Fibroblast of lung (primary cell): ENCODE results near the gene AEBP2. TPM values are rescaled to one million over a fixed set of nuclear protein-coding genes. Genes with fewer than 3 reads are reported as not detected.

Experiments
- DNase-seq, 2 donors: peaks; one replicate each; pipeline versions ENCODE4 v3.0.0 to v3.0.0-alpha.2; 2010; ENCODE audit warnings: low read depth in 2 of 2
- H2AFZ ChIP-seq: 2 replicates; pipeline ENCODE4 v1.5.1; 2012; ENCODE audit warnings: low read length, control low read depth, inconsistent platforms
- H3K27ac ChIP-seq: 2 replicates; pipeline ENCODE4 v1.5.1; 2011; ENCODE audit warnings: low read length, control low read depth; ENCODE audit not compliant: insufficient read depth
- H3K27me3 ChIP-seq: 2 replicates; pipeline ENCODE4 v1.5.1; 2011; ENCODE audit warnings: mild to moderate bottlenecking, low read length; ENCODE audit not compliant: control insufficient read depth, insufficient read depth
- H3K36me3 ChIP-seq: 2 replicates; pipeline ENCODE4 v1.5.1; 2011; ENCODE audit warnings: low read length; ENCODE audit not compliant: control insufficient read depth, insufficient read depth
- H3K4me1 ChIP-seq: 2 replicates; pipeline ENCODE4 v1.5.1; 2011; ENCODE audit warnings: low read length; ENCODE audit not compliant: control insufficient read depth, insufficient read depth; ENCODE audit errors: extremely low read depth
- H3K4me2 ChIP-seq: 2 replicates; pipeline ENCODE4 v1.5.1; 2011; ENCODE audit warnings: low read length, control low read depth; ENCODE audit not compliant: insufficient read depth; ENCODE audit errors: extremely low read depth
- H3K4me3 ChIP-seq, 4 experiments: fragments of 200-600 bp in 1 of 4; sonication (generic) in 1 of 4; replicated peaks in 1 of 4; 2 replicates each; pipeline ENCODE4 v1.5.1; 2011 to 2016; ENCODE audit warnings: low read length in 4 of 4, low read depth in 3 of 4, mild to moderate bottlenecking in 3 of 4, control low read depth in 2 of 4, inconsistent platforms in 1 of 4, mixed read lengths in 1 of 4; ENCODE audit not compliant: insufficient read depth in 1 of 4; ENCODE audit errors: control extremely low read depth in 1 of 4
- H3K79me2 ChIP-seq: 2 replicates; pipeline ENCODE4 v1.5.1; 2012; ENCODE audit warnings: mild to moderate bottlenecking, low read length, inconsistent platforms; ENCODE audit not compliant: control insufficient read depth, insufficient read depth
- H3K9ac ChIP-seq: 2 replicates; pipeline ENCODE4 v1.5.1; 2011; ENCODE audit warnings: mild to moderate bottlenecking, low read length, control low read depth; ENCODE audit not compliant: insufficient read depth
- H3K9me3 ChIP-seq: 2 replicates; pipeline ENCODE4 v1.5.1; 2012; ENCODE audit warnings: low read depth, low read length; ENCODE audit not compliant: control insufficient read depth, insufficient read depth
- H4K20me1 ChIP-seq: 2 replicates; pipeline ENCODE4 v1.5.1; 2011; ENCODE audit warnings: low read length; ENCODE audit not compliant: control insufficient read depth, insufficient read depth; ENCODE audit errors: extremely low read depth
- EZH2 ChIP-seq: IDR thresholded peaks from 2 replicates; pipeline ENCODE4 v1.5.1; 2012; ENCODE audit warnings: low read length, control low read depth, mild to moderate bottlenecking; ENCODE audit errors: missing control alignments
- polyA plus RNA-seq, 2 donors: library from polyadenylated mRNA; depleted of rRNA in 1 of 2; stranded (reverse) in 1 of 2; unstranded in 1 of 2; fragments of >200 nt; gene quantifications; 2 replicates each; pipeline ENCODE4 v1.2.1, GENCODE V29; 2011 to 2012; ENCODE audit warnings: missing spikeins in 1 of 2
- total RNA-seq: library from RNA; depleted of rRNA; stranded (reverse); fragments of >200 nt; gene quantifications from 2 replicates; pipeline ENCODE4 v1.2.1, GENCODE V29; 2014
- TF ChIP-seq, protein P1 (sequence below), 2 donors: IDR thresholded peaks in 1 of 2; conservative IDR thresholded peaks in 1 of 2; 1 replicate in 1 of 2; 2 replicates in 1 of 2; pipeline ENCODE4 v1.5.1; 2011 to 2012; ENCODE audit warnings: low read length in 2 of 2, control low read depth in 1 of 2, inconsistent platforms in 1 of 2, low read depth in 1 of 2, mild to moderate bottlenecking in 1 of 2

The AEBP2 gene
- total and polyA plus RNA-seq, 2 donors (not counting 1 experiment from before 2014, with no cell fraction given) = 15.6 to 23.9 TPM

GRCh38 chr12:19415563-19415962 is 23.7 kb upstream of the AEBP2 start:
- H3K36me3 ChIP-seq = no peaks in the 10 kb centered on the region
- no peak overlapping the region for H3K4me2 ChIP-seq
- no peaks in the 10 kb centered on the region for H3K4me1 ChIP-seq
- H3K4me3 ChIP-seq = no peak overlapping the region
- H3K9me3 ChIP-seq = no peaks in the 10 kb centered on the region
- H3K27me3 ChIP-seq = no peaks in the 10 kb centered on the region
- no peaks in the 10 kb centered on the region for H3K79me2 ChIP-seq
- no peak overlapping the region for H2AFZ ChIP-seq
- no peak for TF ChIP-seq EZH2
- TF ChIP-seq, protein P1, sequence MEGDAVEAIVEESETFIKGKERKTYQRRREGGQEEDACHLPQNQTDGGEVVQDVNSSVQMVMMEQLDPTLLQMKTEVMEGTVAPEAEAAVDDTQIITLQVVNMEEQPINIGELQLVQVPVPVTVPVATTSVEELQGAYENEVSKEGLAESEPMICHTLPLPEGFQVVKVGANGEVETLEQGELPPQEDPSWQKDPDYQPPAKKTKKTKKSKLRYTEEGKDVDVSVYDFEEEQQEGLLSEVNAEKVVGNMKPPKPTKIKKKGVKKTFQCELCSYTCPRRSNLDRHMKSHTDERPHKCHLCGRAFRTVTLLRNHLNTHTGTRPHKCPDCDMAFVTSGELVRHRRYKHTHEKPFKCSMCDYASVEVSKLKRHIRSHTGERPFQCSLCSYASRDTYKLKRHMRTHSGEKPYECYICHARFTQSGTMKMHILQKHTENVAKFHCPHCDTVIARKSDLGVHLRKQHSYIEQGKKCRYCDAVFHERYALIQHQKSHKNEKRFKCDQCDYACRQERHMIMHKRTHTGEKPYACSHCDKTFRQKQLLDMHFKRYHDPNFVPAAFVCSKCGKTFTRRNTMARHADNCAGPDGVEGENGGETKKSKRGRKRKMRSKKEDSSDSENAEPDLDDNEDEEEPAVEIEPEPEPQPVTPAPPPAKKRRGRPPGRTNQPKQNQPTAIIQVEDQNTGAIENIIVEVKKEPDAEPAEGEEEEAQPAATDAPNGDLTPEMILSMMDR (conservative IDR thresholded peaks at IDR 0.05 in 1 of 2, IDR thresholded peaks at IDR 0.05 in 1 of 2; ENCODE audit: low read depth in 1 of 2, low read length in 2 of 2) = no peak
- no peak for DNase-seq
- H4K20me1 ChIP-seq = no peaks in the 10 kb centered on the region
- H3K27ac ChIP-seq = no peak overlapping the region
- no peak overlapping the region for H3K9ac ChIP-seq

DNA sequence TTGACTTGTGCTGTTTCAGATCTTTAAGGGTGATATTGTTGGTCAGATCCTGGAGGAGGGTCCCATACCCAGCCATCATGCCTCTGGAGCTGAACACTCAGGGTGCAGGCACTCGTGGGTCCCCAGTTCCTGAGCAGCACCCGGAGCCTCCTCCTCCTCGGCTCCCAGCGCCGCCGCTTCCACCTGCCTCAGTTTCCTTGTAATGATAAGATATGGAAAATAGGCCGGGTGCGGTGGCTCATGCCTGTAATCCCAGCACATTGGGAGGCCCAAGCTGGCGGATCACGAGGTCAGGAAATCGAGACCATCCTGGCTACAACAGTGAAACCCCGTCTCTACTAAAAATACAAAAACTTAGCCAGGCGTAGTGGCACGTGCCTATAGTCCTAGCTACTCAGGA is 20.2 kb upstream of the AEBP2 start:
- no peak overlapping the region for H3K9ac ChIP-seq
- TF ChIP-seq EZH2 = no peak
- TF ChIP-seq, protein P1 (conservative IDR thresholded peaks at IDR 0.05 in 1 of 2, IDR thresholded peaks at IDR 0.05 in 1 of 2; ENCODE audit: low read depth in 1 of 2, low read length in 2 of 2) = no peak
- no peak overlapping the region for H3K4me2 ChIP-seq
- H3K79me2 ChIP-seq = no peaks in the 10 kb centered on the region
- H3K4me1 ChIP-seq = no peaks in the 10 kb centered on the region
- H3K4me3 ChIP-seq = no peak overlapping the region
- no peaks in the 10 kb centered on the region for H3K36me3 ChIP-seq
- no peak for DNase-seq
- no peak overlapping the region for H3K27ac ChIP-seq
- H4K20me1 ChIP-seq = no peaks in the 10 kb centered on the region
- no peaks in the 10 kb centered on the region for H3K9me3 ChIP-seq
- no peaks in the 10 kb centered on the region for H3K27me3 ChIP-seq
- H2AFZ ChIP-seq = no peak overlapping the region

- no peak for DNase-seq
- Histone ChIP-seq H3K4me3 (no peak overlapping the region), H3K4me1 (no peaks in the 10 kb centered on the region), H3K79me2 (no peaks in the 10 kb centered on the region), H3K27ac (no peak overlapping the region), H3K4me2 (no peak overlapping the region), H3K9ac (no peak overlapping the region), H3K27me3 (no peaks in the 10 kb centered on the region), H3K36me3 (no peaks in the 10 kb centered on the region), H2AFZ (no peak overlapping the region), H4K20me1 (no peaks in the 10 kb centered on the region), H3K9me3 (no peaks in the 10 kb centered on the region)
- TF ChIP-seq, protein P1 (conservative IDR thresholded peaks at IDR 0.05 in 1 of 2, IDR thresholded peaks at IDR 0.05 in 1 of 2; ENCODE audit: low read depth in 1 of 2, low read length in 2 of 2) = no peak
- no peak for TF ChIP-seq EZH2
Measured at GRCh38 chr12:19421503-19422282, 17.6 kb upstream of the AEBP2 start.
